HFF-Myc (cell line): ENCODE results near the gene FOXP1.

Experiments used
- DNase-seq: peaks from one replicate; pipeline ENCODE4 v3.0.0-alpha.2; 2011; ENCODE audit warnings: low read depth; ENCODE audit errors: extremely low read depth
- H3K4me3 ChIP-seq: replicated peaks from 2 replicates; pipeline ENCODE4 v1.5.1; 2011; ENCODE audit warnings: low read depth, mild to moderate bottlenecking, control low read depth, low read length
- TF ChIP-seq, protein P1 (sequence below): IDR thresholded peaks from 2 replicates; pipeline ENCODE4 v1.5.1; 2012; ENCODE audit warnings: mild to moderate bottlenecking, low read depth, low read length, control low read depth; ENCODE audit errors: missing control alignments

The FOXP1 gene

DNA sequence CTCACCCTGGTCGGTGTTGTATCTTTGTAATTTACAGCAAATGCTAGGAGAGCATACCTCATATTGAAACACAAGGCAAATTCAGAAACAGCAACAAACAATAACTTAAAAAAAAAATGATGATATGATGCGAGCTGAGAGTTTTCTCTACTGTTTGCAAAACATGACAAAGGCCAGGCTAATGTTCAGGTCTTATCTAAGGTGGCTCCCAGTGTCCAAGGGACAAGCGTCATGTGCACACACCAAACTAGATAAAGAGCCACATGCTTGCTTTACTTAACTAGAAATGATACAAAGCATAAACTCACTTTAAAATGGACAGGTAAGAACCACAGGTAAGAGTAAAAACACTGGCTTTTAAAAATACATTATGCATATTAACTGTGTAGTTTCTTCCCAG, 375.9 kb downstream of the FOXP1 start:
- DNase-seq: no peak
- TF ChIP-seq, protein P1, sequence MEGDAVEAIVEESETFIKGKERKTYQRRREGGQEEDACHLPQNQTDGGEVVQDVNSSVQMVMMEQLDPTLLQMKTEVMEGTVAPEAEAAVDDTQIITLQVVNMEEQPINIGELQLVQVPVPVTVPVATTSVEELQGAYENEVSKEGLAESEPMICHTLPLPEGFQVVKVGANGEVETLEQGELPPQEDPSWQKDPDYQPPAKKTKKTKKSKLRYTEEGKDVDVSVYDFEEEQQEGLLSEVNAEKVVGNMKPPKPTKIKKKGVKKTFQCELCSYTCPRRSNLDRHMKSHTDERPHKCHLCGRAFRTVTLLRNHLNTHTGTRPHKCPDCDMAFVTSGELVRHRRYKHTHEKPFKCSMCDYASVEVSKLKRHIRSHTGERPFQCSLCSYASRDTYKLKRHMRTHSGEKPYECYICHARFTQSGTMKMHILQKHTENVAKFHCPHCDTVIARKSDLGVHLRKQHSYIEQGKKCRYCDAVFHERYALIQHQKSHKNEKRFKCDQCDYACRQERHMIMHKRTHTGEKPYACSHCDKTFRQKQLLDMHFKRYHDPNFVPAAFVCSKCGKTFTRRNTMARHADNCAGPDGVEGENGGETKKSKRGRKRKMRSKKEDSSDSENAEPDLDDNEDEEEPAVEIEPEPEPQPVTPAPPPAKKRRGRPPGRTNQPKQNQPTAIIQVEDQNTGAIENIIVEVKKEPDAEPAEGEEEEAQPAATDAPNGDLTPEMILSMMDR: no peak
- H3K4me3 ChIP-seq: no peak overlapping the region

DNA sequence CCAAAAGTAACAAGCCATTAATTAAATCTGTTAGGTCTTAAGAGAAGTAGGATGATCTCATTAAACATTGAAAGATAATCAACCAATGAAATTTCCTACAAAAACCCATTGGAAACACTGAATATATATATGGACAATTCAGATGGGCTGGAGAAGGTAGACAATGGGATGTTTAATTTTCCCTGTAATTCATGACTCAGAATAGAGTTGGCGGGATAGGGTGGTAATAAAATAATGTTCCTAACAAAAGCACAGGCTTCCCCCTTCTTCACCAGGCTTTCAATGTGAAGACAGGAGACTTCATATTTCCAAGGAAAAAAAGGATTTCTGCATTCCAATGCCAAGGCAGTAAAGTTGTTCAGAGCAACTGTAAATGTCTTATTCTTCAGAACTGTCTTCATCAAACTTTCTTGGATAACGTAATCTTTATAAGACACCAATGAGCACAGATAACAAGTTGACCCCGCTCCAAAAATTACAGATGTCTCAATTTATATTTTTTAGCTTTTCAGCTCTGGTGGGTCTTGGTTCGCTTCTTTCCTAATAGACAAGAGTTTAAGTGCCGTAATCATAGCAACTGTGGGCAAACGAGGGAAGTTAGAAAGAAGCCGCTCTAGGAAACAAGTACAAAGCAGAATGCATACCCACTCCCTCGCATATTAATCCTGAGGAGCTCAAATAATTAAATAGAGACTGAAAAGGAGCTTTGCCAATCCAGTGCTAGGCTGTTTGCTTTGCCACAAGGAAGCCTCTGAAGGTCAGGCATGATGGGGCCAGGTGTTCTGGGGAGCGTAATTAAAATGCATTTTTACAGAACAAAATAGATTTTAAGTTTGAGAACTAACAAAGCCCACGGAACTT, 377.0 kb downstream of the FOXP1 start:
- DNase-seq: no peak
- no peak overlapping the region for H3K4me3 ChIP-seq
- TF ChIP-seq, protein P1: no peak

DNA sequence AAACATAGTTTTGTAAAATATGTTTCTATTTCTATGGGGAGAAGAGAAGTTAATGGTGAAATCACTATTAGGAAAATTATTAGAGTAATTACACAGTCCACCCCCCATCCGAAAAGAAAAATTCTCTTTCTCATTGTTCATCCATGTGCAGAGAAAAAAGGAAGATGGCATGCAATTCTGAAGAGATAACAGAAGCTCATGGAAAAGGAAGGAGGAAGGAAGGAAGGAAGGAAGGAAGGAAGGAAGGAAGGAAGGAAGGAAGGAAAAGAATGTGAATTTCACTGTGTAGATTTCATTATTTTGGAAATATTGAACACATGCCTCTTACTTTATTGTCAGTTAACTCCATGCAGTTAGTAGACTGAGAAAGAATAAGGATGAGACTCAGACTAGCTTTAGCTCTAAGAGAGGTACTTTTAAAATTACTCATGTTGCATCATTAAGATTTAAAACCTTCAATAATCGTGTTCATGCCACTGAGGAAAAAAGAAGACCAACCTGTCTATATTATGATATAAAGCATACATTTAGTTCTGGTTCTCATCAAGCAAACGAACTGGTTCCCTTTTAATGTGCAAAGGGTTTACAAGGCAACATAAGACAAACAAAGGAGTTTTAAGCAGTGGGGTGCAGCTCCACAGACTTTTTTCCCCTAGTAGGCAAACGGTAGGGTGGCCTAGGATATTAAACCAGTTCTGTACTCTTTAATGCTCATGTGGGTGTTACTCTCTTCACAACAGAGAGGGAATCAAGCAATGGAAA, 379.6 kb downstream of the FOXP1 start:
- DNase-seq: no peak
- TF ChIP-seq, protein P1: no peak
- no peak overlapping the region for H3K4me3 ChIP-seq

GRCh38 chr3:71202848-71203533, 380.5 kb downstream of the FOXP1 start:
- TF ChIP-seq, protein P1: no peak
- H3K4me3 ChIP-seq: no peak overlapping the region
- no peak for DNase-seq

GRCh38 chr3:71201939-71202338, 381.6 kb downstream of the FOXP1 start:
- DNase-seq: no peak
- TF ChIP-seq, protein P1: no peak
- no peak overlapping the region for H3K4me3 ChIP-seq

DNA sequence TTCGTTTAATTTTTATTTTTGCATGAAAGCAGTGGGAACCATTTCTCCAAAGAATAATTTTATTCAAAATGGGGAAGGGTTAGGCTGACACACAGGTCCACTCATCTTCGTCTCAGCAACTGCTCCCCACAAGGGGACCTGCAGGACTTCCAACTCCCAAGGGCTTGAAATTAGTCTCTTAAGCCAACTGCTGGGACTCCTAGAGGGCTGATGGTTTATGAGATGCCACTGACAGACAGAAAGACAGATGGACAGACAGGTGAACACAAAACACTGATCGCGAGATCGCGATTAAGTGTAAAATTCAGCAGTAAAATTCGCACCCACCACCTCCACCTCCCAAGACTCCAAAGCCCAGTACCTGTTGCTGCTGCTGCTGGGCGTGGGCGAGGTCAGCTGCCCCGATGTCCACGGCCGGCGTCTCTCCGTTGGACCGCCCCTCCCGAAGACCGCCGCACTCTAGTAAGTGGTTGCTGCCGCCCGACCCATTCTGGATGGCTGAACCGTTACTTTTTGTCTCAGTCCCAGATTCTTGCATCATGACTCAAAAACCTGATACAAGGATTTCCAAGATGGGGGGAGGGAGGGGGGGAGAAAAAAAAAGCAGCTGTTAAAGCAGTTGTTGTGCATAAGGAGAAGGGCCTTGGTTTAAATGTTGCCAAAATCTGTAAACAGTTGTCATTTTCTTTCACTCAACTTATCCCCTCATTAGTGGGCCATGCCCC, 385.5 kb downstream of the FOXP1 start:
- no peak for DNase-seq

More for the DNA sequence above, 385.5 kb downstream of the FOXP1 start:
- H3K4me3 ChIP-seq: no peak overlapping the region
- TF ChIP-seq, protein P1: no peak
